ENCODE measurements around the gene VSX1. TPM values are rescaled to one million over a fixed set of nuclear protein-coding genes. Genes with fewer than 3 reads are reported as not detected.

VSX1 gene
- polyA plus RNA-seq, 1 of the 3 experiments (the other 2 are of a cell fraction), result not detected

GRCh38 chr20:25036331-25036936, 45.5 kb downstream of the VSX1 start:
- TF ChIP-seq RFX5 (IDR thresholded peaks at IDR 0.05; ENCODE audit: low read length) (no peak), NFIC (IDR thresholded peaks at IDR 0.05; ENCODE audit: borderline replicate concordance) (no peak), JUND (IDR thresholded peaks at IDR 0.05) (no peak), RCOR1 (IDR thresholded peaks at IDR 0.05; ENCODE audit: low read length) (no peak), USF2 (IDR thresholded peaks at IDR 0.05; ENCODE audit: borderline replicate concordance, low read depth, low read length) (no peak), MXI1 (IDR thresholded peaks at IDR 0.05; ENCODE audit: low read depth, low read length) (no peak), GABPA (IDR thresholded peaks at IDR 0.05; ENCODE audit: low read depth) (no peak)

GRCh38 chr20:25035921-25036320, 46.0 kb downstream of the VSX1 start:
- no peaks in the 10 kb centered on the region for H3K9me2 ChIP-seq
- no peak overlapping the region for H2AFZ ChIP-seq (ENCODE audit: low read depth)
- ChIA-PET POLR2A (no interaction called here), CTCF (interaction anchor here (0.9 to 1.2 kb wide), 2 partner anchors 29 to 37 kb away, joined by 4 read pairs; no protein-coding TSS in a partner anchor)
- no peaks in the 10 kb centered on the region for H3K36me3 ChIP-seq (replicated peaks in 1 of 2; ENCODE audit: control insufficient read depth in 1 of 2, insufficient read depth in 2 of 2, low read length in 1 of 2)
- no peak overlapping the region for H3K4me3 ChIP-seq (ENCODE audit: low read depth in 2 of 2, low read length in 1 of 2)
- no peaks in the 10 kb centered on the region for H4K20me1 ChIP-seq (ENCODE audit: insufficient read depth)
- H3K4me2 ChIP-seq, result no peak overlapping the region
- 58% methylated on average over 4 of the region's 4 CpGs for WGBS (ENCODE audit: low lambda C conversion rate)
- DNase-seq, result no peak
- H3K9ac ChIP-seq, result no peak overlapping the region
- no peaks in the 10 kb centered on the region for H3K9me3 ChIP-seq
- H3K4me1 ChIP-seq (ENCODE audit: control insufficient read depth in 1 of 2, insufficient read depth in 2 of 2, low read depth in 1 of 2, low read length in 1 of 2), result peaks cover 0 to 15% of the 10 kb centered on the region in 2 experiments; a peak in 1 of 4 replicates
- H3F3A ChIP-seq (replicated peaks; ENCODE audit: insufficient read depth), result no peaks in the 10 kb centered on the region
- H3K27ac ChIP-seq (ENCODE audit: low read depth in 2 of 2, low read length in 1 of 2), result no peak overlapping the region
- TF ChIP-seq EP300 (IDR thresholded peaks at IDR 0.05; ENCODE audit: borderline replicate concordance in 1 of 2, low read depth in 1 of 2, low read length in 1 of 2), result no peak
- TF ChIP-seq JUND (IDR thresholded peaks at IDR 0.05), result no peak
- no peak for TF ChIP-seq NFIC (IDR thresholded peaks at IDR 0.05; ENCODE audit: borderline replicate concordance)
- TF ChIP-seq NRF1 (IDR thresholded peaks at IDR 0.05; ENCODE audit: low read depth, low read length), result no peak
- no peak for TF ChIP-seq FOXJ3 (CRISPR knock-in tag; IDR thresholded peaks at IDR 0.05)
- no peak for TF ChIP-seq RXRA (IDR thresholded peaks at IDR 0.05; ENCODE audit: borderline replicate concordance, low read depth)
- TF ChIP-seq YY1 (IDR thresholded peaks at IDR 0.05; ENCODE audit: low read depth), result no peak
- TF ChIP-seq CTCF (IDR thresholded peaks at IDR 0.05), result no peak
- no peak for TF ChIP-seq TCF12 (IDR thresholded peaks at IDR 0.05)
- no peak for TF ChIP-seq PBX3 (IDR thresholded peaks at IDR 0.05)
- no peaks in the 10 kb centered on the region for H3K79me2 ChIP-seq (ENCODE audit: insufficient read depth)
- H3K27me3 ChIP-seq (ENCODE audit: insufficient read depth), result no peaks in the 10 kb centered on the region

More at GRCh38 chr20:25036331-25036936, 45.5 kb downstream of the VSX1 start:
- 74% methylated on average over 7 of the region's 7 CpGs for WGBS (ENCODE audit: low lambda C conversion rate)
- ChIA-PET POLR2A (no interaction called here), CTCF (interaction anchor here (0.9 to 1.2 kb wide), 2 partner anchors 29 to 38 kb away, joined by 4 read pairs; no protein-coding TSS in a partner anchor)
- Histone ChIP-seq H3K4me2 (no peak overlapping the region), H3K79me2 (ENCODE audit: insufficient read depth) (no peaks in the 10 kb centered on the region), H2AFZ (ENCODE audit: low read depth) (no peak overlapping the region), H3K27ac (ENCODE audit: low read depth in 2 of 2, low read length in 1 of 2) (no peak overlapping the region), H3K27me3 (ENCODE audit: insufficient read depth) (no peaks in the 10 kb centered on the region), H3K36me3 (replicated peaks in 1 of 2; ENCODE audit: control insufficient read depth in 1 of 2, insufficient read depth in 2 of 2, low read length in 1 of 2) (no peaks in the 10 kb centered on the region), H3K4me1 (ENCODE audit: control insufficient read depth in 1 of 2, insufficient read depth in 2 of 2, low read depth in 1 of 2, low read length in 1 of 2) (peaks cover 0 to 15% of the 10 kb centered on the region in 2 experiments; a peak in 1 of 4 replicates), H3K4me3 (ENCODE audit: low read depth in 2 of 2, low read length in 1 of 2) (no peak overlapping the region), H3K9me3 (no peaks in the 10 kb centered on the region), H4K20me1 (ENCODE audit: insufficient read depth) (no peaks in the 10 kb centered on the region), H3F3A (replicated peaks; ENCODE audit: insufficient read depth) (no peaks in the 10 kb centered on the region), H3K9me2 (no peaks in the 10 kb centered on the region), H3K9ac (no peak overlapping the region)
- DNase-seq, result no peak

All from SK-N-SH (cell line).